BE2C (cell line): ENCODE measurements around the gene ITPK1.

Experiments used
- DNase-seq: peaks from one replicate; pipeline ENCODE4 v3.0.0-alpha.2; 2020
- H3K27me3 ChIP-seq: fragments of 250-450 bp; sonication (Bioruptor Pico); 2 replicates; pipeline ENCODE4 v1.5.1; 2020; ENCODE audit warnings: mild to moderate bottlenecking
- H3K36me3 ChIP-seq: fragments of 250-450 bp; sonication (Bioruptor Pico); 2 replicates; pipeline ENCODE4 v1.5.1; 2020; ENCODE audit warnings: mild to moderate bottlenecking
- H3K4me1 ChIP-seq: fragments of 250-450 bp; sonication (Bioruptor Pico); 2 replicates; pipeline ENCODE4 v1.5.1; 2020
- H3K4me3 ChIP-seq: 2 replicates; pipeline ENCODE4 v1.5.1; 2011; ENCODE audit warnings: low read depth, low read length
- H3K9me3 ChIP-seq: fragments of 250-450 bp; sonication (Bioruptor Pico); 2 replicates; pipeline ENCODE4 v1.5.1; 2020
- TF ChIP-seq, protein P1 (sequence below): IDR thresholded peaks from 2 replicates; pipeline ENCODE4 v1.5.1; 2012; ENCODE audit warnings: mild to moderate bottlenecking, low read depth, low read length

Gene ITPK1

DNA sequence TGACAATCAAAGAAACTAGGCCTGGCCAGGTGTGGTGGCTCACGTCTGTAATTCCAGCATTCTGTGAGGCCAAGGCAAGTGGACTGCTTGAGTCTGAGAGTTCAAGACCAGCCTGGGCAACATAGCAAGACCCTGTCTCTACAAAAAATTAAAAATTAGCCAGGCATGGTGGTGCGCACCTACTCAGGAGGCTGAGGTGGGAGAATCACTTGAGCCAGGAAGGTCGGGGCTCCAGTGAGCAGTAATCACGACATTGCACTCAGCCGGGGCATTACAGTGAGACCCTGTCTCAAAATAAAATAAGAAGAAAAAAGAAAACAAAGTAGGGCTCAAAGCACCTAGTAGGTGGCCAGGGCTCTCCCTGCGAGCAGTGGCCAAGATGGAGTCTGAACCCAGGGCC is 113.7 kb downstream of the ITPK1 start:
- no peak overlapping the region for H3K4me3 ChIP-seq
- TF ChIP-seq, protein P1, sequence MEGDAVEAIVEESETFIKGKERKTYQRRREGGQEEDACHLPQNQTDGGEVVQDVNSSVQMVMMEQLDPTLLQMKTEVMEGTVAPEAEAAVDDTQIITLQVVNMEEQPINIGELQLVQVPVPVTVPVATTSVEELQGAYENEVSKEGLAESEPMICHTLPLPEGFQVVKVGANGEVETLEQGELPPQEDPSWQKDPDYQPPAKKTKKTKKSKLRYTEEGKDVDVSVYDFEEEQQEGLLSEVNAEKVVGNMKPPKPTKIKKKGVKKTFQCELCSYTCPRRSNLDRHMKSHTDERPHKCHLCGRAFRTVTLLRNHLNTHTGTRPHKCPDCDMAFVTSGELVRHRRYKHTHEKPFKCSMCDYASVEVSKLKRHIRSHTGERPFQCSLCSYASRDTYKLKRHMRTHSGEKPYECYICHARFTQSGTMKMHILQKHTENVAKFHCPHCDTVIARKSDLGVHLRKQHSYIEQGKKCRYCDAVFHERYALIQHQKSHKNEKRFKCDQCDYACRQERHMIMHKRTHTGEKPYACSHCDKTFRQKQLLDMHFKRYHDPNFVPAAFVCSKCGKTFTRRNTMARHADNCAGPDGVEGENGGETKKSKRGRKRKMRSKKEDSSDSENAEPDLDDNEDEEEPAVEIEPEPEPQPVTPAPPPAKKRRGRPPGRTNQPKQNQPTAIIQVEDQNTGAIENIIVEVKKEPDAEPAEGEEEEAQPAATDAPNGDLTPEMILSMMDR = no peak
- H3K27me3 ChIP-seq = no peaks in the 10 kb centered on the region
- peaks cover 3% of the 10 kb centered on the region; the same call in 1 of the 2 replicates for H3K36me3 ChIP-seq
- peaks cover 53% of the 10 kb centered on the region for H3K4me1 ChIP-seq
- no peak for DNase-seq
- no peaks in the 10 kb centered on the region for H3K9me3 ChIP-seq

DNA sequence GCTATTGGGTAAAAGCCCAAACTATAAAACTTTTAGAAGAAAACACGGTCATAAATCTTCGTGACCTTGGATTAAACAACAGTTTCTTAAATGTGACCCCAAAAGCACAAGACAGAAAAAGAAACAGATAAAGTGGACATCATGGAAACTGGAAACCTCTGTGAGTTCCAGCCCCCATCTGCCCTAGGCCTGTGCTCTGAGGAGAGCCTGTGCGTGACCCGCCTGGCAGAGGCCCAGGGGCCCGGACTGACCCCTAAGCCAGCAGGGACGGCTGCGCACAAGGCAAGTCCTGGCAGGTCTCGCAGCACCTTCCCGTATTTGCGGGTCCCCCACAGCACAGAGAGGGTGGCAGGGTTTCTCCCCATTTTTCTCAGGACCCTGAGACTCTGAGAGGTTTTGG is 116.8 kb downstream of the ITPK1 start:
- no peaks in the 10 kb centered on the region for H3K9me3 ChIP-seq
- no peaks in the 10 kb centered on the region for H3K27me3 ChIP-seq
- H3K36me3 ChIP-seq = peaks cover 3% of the 10 kb centered on the region
- no peak for DNase-seq
- TF ChIP-seq, protein P1 = no peak
- H3K4me3 ChIP-seq = no peak overlapping the region
- peaks cover 28% of the 10 kb centered on the region for H3K4me1 ChIP-seq

DNA sequence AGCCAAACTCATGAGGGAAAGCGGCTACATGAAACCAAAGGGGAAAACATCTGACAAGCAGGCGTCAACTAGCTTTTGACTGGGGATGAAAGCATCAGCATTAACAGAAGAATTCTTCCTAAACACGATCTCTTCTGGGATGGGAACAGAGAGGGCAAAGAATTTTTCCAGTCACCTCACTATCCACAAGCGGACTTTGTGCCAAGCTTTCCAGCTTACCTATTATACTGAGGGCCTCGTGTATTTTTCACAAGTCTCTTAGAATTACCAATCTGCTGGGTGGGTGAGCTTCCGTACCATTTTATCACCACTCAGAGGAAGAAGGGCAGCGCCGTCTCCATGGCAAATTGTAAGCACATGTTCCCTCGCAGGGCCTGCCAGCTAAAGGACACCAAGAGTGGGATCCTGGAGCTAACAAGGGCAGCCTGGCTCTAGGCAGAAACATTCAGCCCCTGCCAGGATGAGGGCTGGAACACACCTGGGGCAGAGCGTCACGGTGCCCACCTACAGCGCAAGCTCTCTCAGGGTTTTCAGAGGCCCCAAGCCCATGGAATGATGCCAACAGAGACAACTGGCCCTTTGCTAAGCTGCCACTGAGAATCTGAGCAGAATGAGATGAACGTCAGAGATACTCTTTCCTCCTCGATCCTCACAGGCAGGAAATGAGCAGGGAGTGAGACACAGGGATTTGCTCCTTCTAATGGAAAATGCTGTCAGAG is 118.2 kb downstream of the ITPK1 start:
- no peak overlapping the region for H3K4me3 ChIP-seq
- H3K27me3 ChIP-seq = no peaks in the 10 kb centered on the region
- TF ChIP-seq, protein P1 = no peak
- H3K4me1 ChIP-seq = peaks cover 16% of the 10 kb centered on the region
- peaks cover 18% of the 10 kb centered on the region for H3K36me3 ChIP-seq
- H3K9me3 ChIP-seq = no peaks in the 10 kb centered on the region
- DNase-seq = peak; percentile 53

DNA sequence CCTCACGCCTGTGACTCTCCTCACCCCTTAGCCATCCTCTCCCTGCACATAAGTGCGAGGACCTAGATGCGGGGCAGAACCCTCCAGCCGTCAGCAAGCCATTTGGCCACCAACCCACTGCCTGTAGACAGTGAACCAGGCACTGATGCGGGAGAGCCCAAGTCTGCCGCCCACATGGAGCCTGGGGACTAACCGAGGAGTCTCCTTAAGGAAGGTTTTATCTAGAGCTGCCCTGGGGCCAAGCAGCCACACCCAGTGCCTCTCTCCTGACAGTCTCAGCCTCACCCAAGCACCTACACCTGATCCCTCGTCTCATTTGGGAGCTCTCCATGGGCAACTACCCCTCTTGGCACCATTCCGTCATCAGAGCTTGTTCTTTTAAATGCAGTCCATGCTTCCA is 120.1 kb downstream of the ITPK1 start:
- peaks cover 24% of the 10 kb centered on the region for H3K4me1 ChIP-seq
- no peak overlapping the region for H3K4me3 ChIP-seq
- DNase-seq = no peak
- H3K36me3 ChIP-seq = peaks cover 22% of the 10 kb centered on the region
- TF ChIP-seq, protein P1 = no peak
- H3K27me3 ChIP-seq = no peaks in the 10 kb centered on the region
- H3K9me3 ChIP-seq = no peaks in the 10 kb centered on the region

DNA sequence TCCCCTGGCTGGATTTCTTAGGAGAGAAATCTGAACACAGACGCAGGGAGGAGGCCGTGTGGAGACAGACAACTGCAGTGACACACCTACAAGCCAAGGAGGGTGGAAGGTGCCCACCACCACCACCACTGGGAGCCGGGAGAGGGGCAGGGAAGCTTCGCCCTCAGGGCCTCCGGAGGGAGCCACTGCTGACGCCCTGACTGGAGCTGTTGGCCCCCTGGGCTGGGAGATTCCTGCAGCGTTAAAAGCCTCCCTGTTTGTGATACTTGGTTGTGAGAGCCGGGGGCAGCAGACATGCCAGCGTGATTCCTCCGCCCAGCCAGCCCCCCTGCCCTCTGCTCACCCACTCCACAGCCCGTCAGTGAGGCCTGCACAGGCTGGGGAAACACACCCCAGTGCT is 120.8 kb downstream of the ITPK1 start:
- DNase-seq = no peak

More for the DNA sequence above, 120.8 kb downstream of the ITPK1 start:
- no peaks in the 10 kb centered on the region for H3K27me3 ChIP-seq
- TF ChIP-seq, protein P1 = 0 out of 2 replicates have a peak, but pooled peaks have one; percentile 8
- H3K9me3 ChIP-seq = no peaks in the 10 kb centered on the region
- peaks cover 22% of the 10 kb centered on the region for H3K36me3 ChIP-seq
- H3K4me1 ChIP-seq = peaks cover 29% of the 10 kb centered on the region
- H3K4me3 ChIP-seq = no peak overlapping the region
